T-helper 2 cell (primary cell): ENCODE measurements around the gene PLIN4.

Experiments
- DNase-seq, 5 experiments: peaks; one replicate each; pipeline versions ENCODE4 v3.0.0 to v3.0.0-alpha.2; 2012 to 2022

The PLIN4 gene

DNA sequence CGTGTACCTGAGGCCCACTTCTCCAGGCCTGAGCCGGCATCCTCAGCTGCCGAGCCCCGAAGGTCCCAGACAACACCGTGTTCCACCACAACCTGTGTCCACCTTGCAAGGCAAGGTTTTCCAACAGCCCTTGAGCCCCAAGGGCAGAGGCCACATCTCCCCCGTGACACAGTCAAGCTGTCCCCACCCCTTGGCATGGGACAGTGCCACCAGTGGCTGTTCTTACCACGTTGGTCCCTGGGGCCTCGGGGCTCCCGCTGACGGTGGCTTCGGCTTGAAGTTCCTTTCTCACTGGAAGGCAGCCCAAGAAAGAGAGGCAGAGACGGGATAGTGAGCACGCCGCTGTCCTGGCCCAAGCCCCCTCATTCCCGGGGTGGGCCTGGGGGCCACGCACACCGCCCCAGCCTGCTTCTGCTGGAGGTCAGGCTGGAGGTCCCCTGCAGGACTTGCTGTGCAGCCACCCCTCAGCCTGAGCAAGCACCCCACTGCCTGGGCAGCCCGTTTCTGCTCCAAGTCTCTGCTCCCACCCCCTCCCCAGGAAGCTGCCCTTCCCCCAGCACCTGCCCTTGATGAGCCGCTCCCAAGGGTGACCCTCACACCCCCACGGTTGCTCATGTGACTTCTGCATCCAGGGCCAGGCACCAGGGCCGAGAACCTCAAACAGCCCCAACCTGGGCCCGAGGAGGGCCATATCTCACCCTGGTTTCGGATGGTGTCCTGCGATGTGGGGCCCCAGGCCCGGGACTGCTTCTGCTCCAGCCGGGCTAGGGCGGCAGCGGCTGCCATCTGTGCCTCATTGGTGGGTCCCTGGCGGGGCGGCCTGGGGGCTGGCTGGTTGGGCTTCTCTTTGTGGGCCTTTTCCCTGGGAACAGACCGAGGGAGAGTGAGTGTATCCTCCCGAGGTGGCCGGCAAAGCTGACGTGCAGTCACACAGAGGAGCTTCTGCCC, 64.8 kb downstream of the PLIN4 start:
- no peak for DNase-seq

GRCh38 chr19:4452230-4452990, 65.9 kb downstream of the PLIN4 start:
- no peak for DNase-seq
